ENCODE measurements around the gene GNAI1. TPM values are rescaled to one million over a fixed set of nuclear protein-coding genes. Genes with fewer than 3 reads are reported as not detected.

Gene GNAI1
- total and polyA plus RNA-seq, 4 donors, result 8.9 to 38.7 (median 20.9) TPM

- Histone ChIP-seq H3K4me3 (ENCODE audit: low read depth in 1 of 3, low read length in 3 of 3) (no peak overlapping the region), H3K27ac (ENCODE audit: low read depth in 1 of 2, low read length in 2 of 2) (no peak overlapping the region), H3K9me3 (ENCODE audit: control insufficient read depth in 4 of 4, low read length in 3 of 4) (no peaks in the 10 kb centered on the region), H3K9ac (ENCODE audit: low read depth in 1 of 2, low read length in 2 of 2) (no peak overlapping the region), H3K36me3 (ENCODE audit: control insufficient read depth in 4 of 4, insufficient read depth in 3 of 4, low read depth in 1 of 4, low read length in 3 of 4) (no peaks in the 10 kb centered on the region), H3K27me3 (ENCODE audit: control insufficient read depth in 4 of 4, insufficient read depth in 4 of 4, low read length in 3 of 4) (no peaks in the 10 kb centered on the region), H3K4me1 (ENCODE audit: control insufficient read depth in 4 of 4, insufficient read depth in 4 of 4, low read length in 3 of 4) (no peaks in the 10 kb centered on the region)
- 4% methylated on average over 1 of the region's 1 CpG for WGBS
- no peak for TF ChIP-seq REST (IDR thresholded peaks at IDR 0.05)
- no peak for TF ChIP-seq JUND (IDR thresholded peaks at IDR 0.05)
- no peak for TF ChIP-seq FOXA1 (IDR thresholded peaks at IDR 0.05)
- TF ChIP-seq HNF4A (conservative IDR thresholded peaks at IDR 0.05), result no peak
- peak; percentile 74 to 76 for TF ChIP-seq RAD21 (IDR thresholded peaks at IDR 0.05)
- peak; percentile 56 for TF ChIP-seq CTCF (IDR thresholded peaks at IDR 0.05; ENCODE audit: low read depth, low read length, missing input control)
- DNase-seq (ENCODE audit: low spot score), result no peak
Measured at GRCh38 chr7:80095545-80095944, 39.1 kb upstream of the GNAI1 start.

- Histone ChIP-seq H3K9me3 (ENCODE audit: control insufficient read depth in 4 of 4, low read length in 3 of 4) (no peaks in the 10 kb centered on the region), H3K36me3 (ENCODE audit: control insufficient read depth in 4 of 4, insufficient read depth in 3 of 4, low read depth in 1 of 4, low read length in 3 of 4) (no peaks in the 10 kb centered on the region), H3K27ac (ENCODE audit: low read depth in 1 of 2, low read length in 2 of 2) (no peak overlapping the region), H3K27me3 (ENCODE audit: control insufficient read depth in 4 of 4, insufficient read depth in 4 of 4, low read length in 3 of 4) (no peaks in the 10 kb centered on the region), H3K4me3 (ENCODE audit: low read depth in 1 of 3, low read length in 3 of 3) (no peak overlapping the region), H3K4me1 (ENCODE audit: control insufficient read depth in 4 of 4, insufficient read depth in 4 of 4, low read length in 3 of 4) (no peaks in the 10 kb centered on the region), H3K9ac (ENCODE audit: low read depth in 1 of 2, low read length in 2 of 2) (no peak overlapping the region)
- DNase-seq (ENCODE audit: low spot score), result no peak
- over 99% methylated on average over 2 of the region's 2 CpGs for WGBS
- TF ChIP-seq REST (IDR thresholded peaks at IDR 0.05) (no peak), YY1 (IDR thresholded peaks at IDR 0.05) (no peak), MAX (IDR thresholded peaks at IDR 0.05) (no peak), EGR1 (IDR thresholded peaks at IDR 0.05; ENCODE audit: low read depth in 2 of 2) (no peak), TAF1 (conservative IDR thresholded peaks at IDR 0.05) (no peak), RAD21 (IDR thresholded peaks at IDR 0.05) (no peak), FOXA2 (IDR thresholded peaks at IDR 0.05) (no peak), CTCF (IDR thresholded peaks at IDR 0.05; ENCODE audit: low read depth, low read length, missing input control) (no peak), NR2F2 (IDR thresholded peaks at IDR 0.05) (no peak), GABPA (IDR thresholded peaks at IDR 0.05 in 1 of 2, conservative IDR thresholded peaks at IDR 0.05 in 1 of 2) (no peak), ZBTB33 (IDR thresholded peaks at IDR 0.05) (no peak), SP1 (IDR thresholded peaks at IDR 0.05) (no peak), HNF4G (IDR thresholded peaks at IDR 0.05) (no peak), HNF4A (conservative IDR thresholded peaks at IDR 0.05) (no peak), JUND (IDR thresholded peaks at IDR 0.05) (no peak), RXRA (IDR thresholded peaks at IDR 0.05) (no peak), ATF3 (IDR thresholded peaks at IDR 0.05) (no peak)
Measured at GRCh38 chr7:80097756-80098155, 36.9 kb upstream of the GNAI1 start.
